GM19372 (cell line): Measurements from ENCODE around the gene ECPAS.
"Not testable (repeated sequence)": the region's sequence is repeated elsewhere in the genome, so short reads cannot be mapped to it uniquely, and the experiment has no call there.

ENCODE experiments used
- ATAC-seq: cut with Tn5 transposase; IDR thresholded peaks from one replicate; pipeline ENCODE4 v1.9.1; 2021; ENCODE audit warnings: mild to moderate bottlenecking, low read depth, moderate library complexity; ENCODE audit not compliant: unreplicated experiment

ECPAS gene

GRCh38 chr9:111356481-111357244 is 127.5 kb downstream of the ECPAS start:
- no peak for ATAC-seq

DNA sequence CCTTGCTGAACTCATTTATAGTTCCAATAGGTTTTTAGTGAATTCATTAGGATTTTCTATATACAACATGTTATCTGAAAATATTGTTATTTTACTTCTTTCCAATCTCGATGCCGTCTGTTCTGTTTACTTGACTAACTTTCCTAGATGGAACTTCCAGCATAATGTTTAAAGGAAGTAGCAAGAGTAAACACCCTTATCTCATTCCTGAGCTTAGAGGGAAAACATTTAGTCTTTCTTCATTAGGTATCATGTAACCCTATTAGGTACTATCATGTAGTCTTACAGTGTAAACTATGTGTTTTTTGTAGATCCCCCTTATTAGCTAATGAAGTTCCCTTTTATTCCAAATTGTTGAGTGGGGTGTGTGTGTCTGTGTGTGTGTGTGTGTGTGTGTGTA is 131.6 kb downstream of the ECPAS start:
- no peak for ATAC-seq

DNA sequence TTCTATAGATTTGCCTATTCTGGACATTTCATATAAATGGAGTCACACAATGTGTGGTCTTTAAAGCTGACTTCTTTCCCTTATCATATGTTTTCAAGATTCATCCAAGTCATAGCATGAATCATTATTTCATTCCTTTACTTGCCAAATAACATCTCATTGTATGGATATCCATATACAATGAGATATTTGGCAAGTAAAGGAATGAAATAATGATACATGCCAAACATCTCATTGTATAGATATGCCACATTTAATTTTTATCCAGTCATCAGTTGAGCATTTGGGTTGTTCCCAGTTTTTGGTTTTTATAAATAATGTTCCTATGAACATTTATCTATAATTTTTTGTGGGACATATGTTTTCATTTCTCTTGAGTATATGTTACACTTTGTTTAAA is 133.6 kb downstream of the ECPAS start:
- no peak for ATAC-seq

DNA sequence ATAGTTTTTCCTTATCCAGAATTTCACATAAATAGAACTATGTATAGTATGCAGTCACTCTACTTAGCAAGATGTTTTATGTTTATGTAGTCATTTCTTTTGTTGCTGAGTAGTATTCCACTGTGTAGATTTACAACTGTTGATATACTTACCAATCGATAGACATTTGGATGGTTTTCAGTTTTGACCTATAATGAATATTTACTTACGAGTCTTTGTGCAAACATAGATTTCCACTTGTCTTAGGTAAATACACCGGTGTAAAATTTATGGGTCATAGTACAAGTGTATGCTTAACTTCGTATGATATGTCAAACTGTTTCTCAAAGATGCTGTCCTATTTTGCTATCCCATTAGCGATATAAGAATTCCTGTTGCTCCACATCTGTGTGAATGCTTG is 134.4 kb downstream of the ECPAS start:
- ATAC-seq: no peak

DNA sequence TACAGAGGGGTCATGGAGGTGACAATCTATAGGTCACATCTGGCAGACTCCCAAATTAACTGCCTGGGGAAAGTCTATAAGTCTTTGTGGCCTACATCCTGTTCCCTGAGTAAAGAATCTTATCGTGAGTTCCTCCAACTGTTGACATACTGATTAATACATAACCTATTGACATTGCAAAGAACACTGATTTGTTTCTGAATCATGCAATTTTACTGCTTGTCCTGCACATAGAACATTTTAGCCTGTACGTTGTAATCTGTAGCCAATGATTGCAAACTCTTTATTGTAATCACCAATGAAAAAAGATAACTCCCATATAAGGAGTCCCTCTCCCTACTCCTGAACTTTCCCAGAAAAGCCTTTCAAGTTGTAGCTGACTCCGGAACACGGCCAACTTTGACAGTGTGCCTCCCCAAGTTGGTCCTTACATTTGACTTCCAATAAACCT is 135.3 kb downstream of the ECPAS start:
- ATAC-seq: no peak

- ATAC-seq: not testable (repeated sequence)
Observed at GRCh38 chr9:111334318-111334863, 149.8 kb downstream of the ECPAS start.

DNA sequence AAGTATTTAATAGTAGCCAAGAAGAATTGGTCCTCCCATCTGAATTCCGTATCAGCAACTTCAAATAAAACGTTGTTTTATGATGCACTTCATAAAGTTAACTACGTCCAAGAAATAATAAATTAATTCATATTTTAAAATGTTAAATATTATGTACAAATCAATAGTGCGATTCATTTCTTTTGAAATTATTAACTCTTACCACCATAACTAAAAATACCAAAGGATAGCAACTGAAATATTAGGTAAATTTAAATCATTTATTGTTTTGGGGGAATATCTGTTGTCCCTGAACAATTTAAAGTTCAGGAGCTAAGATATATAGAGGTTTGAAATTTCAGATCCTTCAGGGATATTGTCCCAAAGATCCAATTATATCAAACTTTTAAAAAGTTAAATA is 154.1 kb downstream of the ECPAS start, which contains the start of gene OR2K2:
Gene OR2K2 (minus strand): TSS at position 101 of the 400 bp plus-strand sequence. CDS start 1,791 bp downstream, outside the sequence.
- no peak for ATAC-seq

GRCh38 chr9:111320631-111321030 is 163.6 kb downstream of the ECPAS start:
- no peak for ATAC-seq

DNA sequence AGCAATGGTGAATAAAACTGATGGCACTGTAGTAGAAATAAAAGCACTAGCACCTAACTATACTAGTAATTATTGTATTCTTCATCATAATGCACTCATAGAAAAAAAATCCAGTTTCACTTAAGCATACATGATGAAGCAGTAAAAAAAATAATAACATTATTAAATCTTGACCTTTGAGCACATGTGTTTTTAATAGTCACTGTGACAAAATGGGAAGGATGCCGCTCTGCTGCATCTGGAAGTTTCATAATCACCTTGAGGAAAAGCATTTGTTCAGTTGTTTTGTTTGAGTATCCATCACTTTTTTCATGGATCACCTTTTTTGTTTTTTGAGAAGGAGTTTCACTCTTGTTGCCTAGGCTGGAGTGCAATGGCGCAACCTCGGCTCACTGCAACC is 167.4 kb downstream of the ECPAS start:
- no peak for ATAC-seq
